GM10266 (cell line): ENCODE results near the gene RBM22.

ENCODE experiments used
- DNase-seq: peaks from one replicate; pipeline ENCODE4 v3.0.0; 2012; ENCODE audit errors: extremely low spot score
- TF ChIP-seq, protein P1 (sequence below): IDR thresholded peaks from 2 replicates; pipeline ENCODE4 v1.5.1; 2012; ENCODE audit warnings: mild to moderate bottlenecking, low read depth; ENCODE audit not compliant: control insufficient read depth, insufficient read depth; ENCODE audit errors: missing control alignments

Gene RBM22

DNA sequence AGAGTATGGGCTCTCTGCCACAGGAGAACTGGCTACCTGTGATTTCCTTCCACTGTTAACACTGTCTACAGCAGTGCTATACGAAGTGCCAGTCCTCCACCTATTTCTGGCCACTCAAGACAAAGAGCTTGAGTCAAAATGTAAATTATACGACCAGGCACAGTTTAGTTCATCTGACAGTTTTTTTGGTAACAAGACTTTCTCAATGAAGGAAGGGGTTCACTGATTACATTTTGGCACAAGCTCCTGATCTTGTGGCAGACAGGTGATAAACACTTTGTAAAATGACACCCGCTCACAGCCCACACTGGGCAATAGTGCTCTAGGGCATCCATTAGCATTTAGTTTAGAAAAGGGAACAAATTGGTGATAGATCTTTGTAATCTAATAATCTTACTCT is 8.6 kb downstream of the RBM22 start:
- no peak for DNase-seq
- TF ChIP-seq, protein P1, sequence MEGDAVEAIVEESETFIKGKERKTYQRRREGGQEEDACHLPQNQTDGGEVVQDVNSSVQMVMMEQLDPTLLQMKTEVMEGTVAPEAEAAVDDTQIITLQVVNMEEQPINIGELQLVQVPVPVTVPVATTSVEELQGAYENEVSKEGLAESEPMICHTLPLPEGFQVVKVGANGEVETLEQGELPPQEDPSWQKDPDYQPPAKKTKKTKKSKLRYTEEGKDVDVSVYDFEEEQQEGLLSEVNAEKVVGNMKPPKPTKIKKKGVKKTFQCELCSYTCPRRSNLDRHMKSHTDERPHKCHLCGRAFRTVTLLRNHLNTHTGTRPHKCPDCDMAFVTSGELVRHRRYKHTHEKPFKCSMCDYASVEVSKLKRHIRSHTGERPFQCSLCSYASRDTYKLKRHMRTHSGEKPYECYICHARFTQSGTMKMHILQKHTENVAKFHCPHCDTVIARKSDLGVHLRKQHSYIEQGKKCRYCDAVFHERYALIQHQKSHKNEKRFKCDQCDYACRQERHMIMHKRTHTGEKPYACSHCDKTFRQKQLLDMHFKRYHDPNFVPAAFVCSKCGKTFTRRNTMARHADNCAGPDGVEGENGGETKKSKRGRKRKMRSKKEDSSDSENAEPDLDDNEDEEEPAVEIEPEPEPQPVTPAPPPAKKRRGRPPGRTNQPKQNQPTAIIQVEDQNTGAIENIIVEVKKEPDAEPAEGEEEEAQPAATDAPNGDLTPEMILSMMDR, result no peak

DNA sequence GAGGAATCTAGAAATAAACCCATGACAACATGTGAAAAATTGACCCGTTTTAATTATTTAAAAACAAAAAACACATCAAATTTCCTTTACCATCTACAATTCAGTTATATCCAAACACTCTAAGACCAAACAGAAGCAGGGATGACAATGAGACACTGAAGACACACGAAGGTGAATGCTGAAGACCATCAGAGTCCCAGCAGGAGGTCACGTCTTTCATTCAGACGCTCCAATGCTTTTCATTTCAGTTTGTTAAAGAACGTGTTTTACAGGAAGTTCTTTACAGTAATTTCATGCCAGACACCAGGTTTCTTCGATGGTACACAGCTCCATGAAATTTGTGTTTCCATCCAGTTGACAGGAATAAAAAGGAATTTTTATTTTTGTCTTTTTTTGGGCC is 10.1 kb downstream of the RBM22 start:
- DNase-seq, result no peak
- TF ChIP-seq, protein P1, result no peak

DNA sequence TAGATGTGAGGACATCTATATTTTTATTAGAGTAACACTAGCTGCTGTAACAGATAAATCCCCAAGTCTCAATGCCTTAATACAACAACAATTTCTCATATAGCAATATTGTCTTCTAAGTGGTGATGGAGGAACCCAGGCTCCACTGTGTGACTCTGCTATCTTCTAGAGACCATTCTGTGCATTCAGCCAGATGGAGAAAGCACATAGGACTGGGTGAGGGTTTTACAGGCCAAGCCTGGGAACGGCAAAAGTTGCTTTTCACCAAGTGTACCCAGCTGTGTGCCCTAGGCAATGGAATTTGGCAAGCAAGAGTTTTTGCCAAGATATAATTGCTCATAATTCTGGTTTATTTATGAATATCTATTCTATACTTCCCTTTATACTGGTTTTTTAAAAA is 11.7 kb downstream of the RBM22 start:
- no peak for DNase-seq
- TF ChIP-seq, protein P1, result no peak

DNA sequence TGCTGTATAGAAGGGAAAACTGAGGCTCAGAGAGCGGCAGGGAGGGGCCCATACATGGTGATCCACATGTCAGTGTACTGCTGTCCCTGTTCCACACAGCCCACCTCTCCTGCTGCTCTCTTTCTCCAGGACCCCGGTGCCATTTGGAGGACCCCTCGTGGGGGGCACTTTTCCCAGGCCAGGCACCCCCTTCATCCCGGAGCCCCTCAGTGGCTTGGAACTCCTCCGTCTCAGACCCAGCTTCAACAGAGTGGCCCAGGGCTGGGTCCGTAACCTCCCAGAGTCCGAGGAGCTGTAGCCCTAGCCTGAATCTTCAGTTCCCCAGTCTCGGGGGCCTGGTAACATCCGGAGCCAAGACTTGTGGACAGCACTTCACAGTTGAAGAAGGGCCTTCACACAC is 24.3 kb downstream of the RBM22 start:
- TF ChIP-seq, protein P1, result no peak
- DNase-seq, result no peak

DNA sequence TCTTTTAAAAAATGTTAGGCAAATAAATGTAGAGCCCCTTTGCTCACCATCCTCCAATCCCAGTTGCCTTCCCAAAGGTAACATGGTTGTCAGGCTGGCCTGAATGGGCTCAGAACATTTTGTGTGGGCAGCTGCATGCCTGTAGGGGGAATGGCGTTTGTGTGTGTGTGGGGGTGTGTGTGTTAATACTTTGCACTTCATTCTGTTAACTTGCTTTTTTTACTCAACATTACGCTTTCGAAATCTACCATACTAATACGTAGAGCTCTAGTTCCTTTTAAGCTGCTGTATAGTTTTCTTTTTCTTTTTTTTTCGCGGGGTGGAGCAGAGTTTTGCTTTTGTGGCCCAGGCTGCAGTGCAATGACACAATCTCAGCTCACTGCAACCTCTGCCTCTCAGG is 25.8 kb downstream of the RBM22 start:
- no peak for DNase-seq

DNA sequence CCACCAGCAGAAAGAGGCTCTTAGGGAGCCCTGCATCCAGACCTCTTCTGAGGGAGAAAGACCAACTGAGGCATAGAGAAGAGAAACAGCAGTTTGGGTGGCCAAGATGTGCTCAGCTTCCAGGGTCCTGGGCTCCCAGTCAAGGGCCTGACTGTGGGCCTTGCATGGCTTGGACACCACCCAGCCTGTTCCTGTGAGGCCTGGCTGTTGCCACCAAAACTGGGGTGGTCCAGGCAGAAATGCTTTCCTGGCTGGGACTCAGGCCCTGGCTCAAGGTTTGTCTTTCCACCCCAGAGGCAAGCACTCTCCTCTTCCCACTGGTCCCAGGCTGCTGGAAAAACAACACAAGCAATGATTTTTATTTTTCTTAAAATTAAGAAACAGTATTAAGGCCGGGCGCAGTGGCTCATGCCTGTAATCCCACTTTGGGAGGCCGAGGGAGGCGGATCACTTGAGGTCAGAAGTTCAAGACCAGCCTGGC is 26.5 kb downstream of the RBM22 start:
- no peak for DNase-seq
- TF ChIP-seq, protein P1, result no peak

More for the DNA sequence above, 25.8 kb downstream of the RBM22 start:
- TF ChIP-seq, protein P1, result no peak

DNA sequence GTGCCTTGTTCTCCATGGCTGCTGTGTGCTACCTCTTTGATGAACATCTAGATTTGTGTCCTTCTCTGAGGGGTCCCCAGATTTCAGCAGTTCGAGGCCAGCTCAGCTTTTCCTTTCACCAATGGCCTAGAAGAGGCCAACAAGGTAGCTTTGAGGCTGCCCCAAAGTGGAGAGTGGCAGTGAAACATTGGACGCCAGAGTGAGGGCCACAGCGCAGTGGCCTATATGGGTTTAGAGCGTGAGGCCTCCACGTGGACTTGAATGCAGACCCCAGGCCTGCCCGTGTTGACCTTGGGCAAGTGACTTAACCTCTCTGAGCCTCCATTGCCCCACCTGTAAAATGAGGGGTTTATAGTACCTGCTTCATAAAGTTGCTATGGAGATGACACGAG is 28.0 kb downstream of the RBM22 start:
- DNase-seq, result no peak

More for the DNA sequence above, 28.0 kb downstream of the RBM22 start:
- TF ChIP-seq, protein P1, result no peak
